K562 (cell line): ENCODE measurements around the gene NOTCH1. TPM values are rescaled to one million over a fixed set of nuclear protein-coding genes. Genes with fewer than 3 reads are reported as not detected.

Source experiments
- CBX5 ChIP-seq: IDR thresholded peaks from 2 replicates; pipeline ENCODE4 v1.6.1; 2014; ENCODE audit warnings: low read depth, borderline replicate concordance
- CC2D1A ChIP-seq: fragments of 450-650 bp; IDR thresholded peaks from 2 replicates; pipeline ENCODE4 v1.6.1; 2017; ENCODE audit warnings: mild to moderate bottlenecking
- GTF2A2 ChIP-seq: IDR thresholded peaks from 2 replicates; pipeline ENCODE4 v1.6.1; 2016; ENCODE audit warnings: mild to moderate bottlenecking, missing genetic modification characterization, missing compliant biosample characterization
- U2AF2 ChIP-seq: fragments of 200-400 bp; formaldehyde crosslinking; optimal IDR thresholded peaks from 2 replicates; pipeline ENCODE3; 2017; ENCODE audit warnings: low read depth, mild to moderate bottlenecking, low read length
- ZNF133 ChIP-seq: fragments of 250-450 bp; sonication (Bioruptor Pico); IDR thresholded peaks from 2 replicates; pipeline ENCODE4 v1.4.0; 2020; ENCODE audit warnings: mild to moderate bottlenecking
- ZNF165 ChIP-seq: fragments of 250-450 bp; sonication (Bioruptor Pico); IDR thresholded peaks from 2 replicates; pipeline ENCODE4 v1.4.0; 2020; ENCODE audit warnings: borderline replicate concordance
- polyA plus RNA-seq, 8 experiments: library from polyadenylated mRNA; depleted of rRNA in 4 of 8; stranded (reverse) in 5 of 8; unstranded in 3 of 8; fragments of >200 nt; fragmentation: Nextera tagmentation in 2 of 8; fragmentation: Illumina TruSeq in 1 of 8; extraction: Ambion mirVana in 2 of 8; extraction: Trizol in 1 of 8; gene quantifications; 2 replicates each; pipeline versions ENCODE4 v1.2.1 to v1.2.3, GENCODE V29; 2011 to 2014; ENCODE audit warnings: inconsistent platforms in 1 of 8, missing spikeins in 1 of 8
- total RNA-seq, 7 experiments: library from RNA; depleted of rRNA in 6 of 7; stranded (reverse); fragments of >200 nt in 6 of 7; fragmentation: Illumina TruSeq in 2 of 7; extraction: Trizol in 2 of 7; gene quantifications; 2 replicates each; pipeline versions ENCODE4 v1.2.1 to v1.2.3, GENCODE V29; 2011 to 2021; ENCODE audit warnings: low replicate concordance in 1 of 7
- TF ChIP-seq, protein P1 (sequence below): fragments of 200-600 bp; sonication (generic); IDR thresholded peaks from one replicate; pipeline ENCODE4 v1.6.1; 2012; ENCODE audit warnings: mild to moderate bottlenecking, low read depth, low read length, inconsistent platforms

NOTCH1 gene
- total and polyA plus RNA-seq, 9 of the 15 experiments (the other 6 are each of a cell fraction or from before 2014, with no cell fraction given): 0.03 to 31.4 (median 2.3) TPM

DNA sequence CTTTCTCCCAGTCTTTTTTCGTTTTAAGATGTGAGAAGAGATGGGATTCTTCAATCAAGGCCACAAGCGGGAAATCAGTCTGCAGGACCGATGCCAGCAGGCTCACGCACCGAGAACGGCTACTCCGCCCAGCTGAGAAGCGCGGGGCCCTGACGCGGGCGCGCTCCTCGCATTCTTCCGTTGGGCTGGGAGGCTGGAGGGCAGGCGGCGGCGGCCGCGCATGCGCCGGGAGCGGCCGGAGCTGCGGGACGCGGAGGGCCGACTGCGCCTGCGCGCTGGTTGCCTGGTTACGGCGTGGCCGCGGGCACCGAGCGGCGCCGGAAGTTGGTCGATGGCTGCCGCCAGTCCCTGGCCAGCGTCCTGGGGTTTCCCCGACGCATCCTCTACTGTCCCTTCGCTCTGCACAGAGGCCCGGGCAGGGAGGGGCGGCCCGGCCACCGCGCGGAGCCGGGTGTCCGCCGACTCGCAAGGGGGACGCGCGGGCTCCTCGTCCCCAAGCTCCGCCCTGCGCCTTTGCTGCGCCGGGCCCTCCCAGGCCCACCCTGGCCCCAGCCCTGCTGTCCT is 62.2 kb downstream of the NOTCH1 start (continued):
- TF ChIP-seq, protein P1, sequence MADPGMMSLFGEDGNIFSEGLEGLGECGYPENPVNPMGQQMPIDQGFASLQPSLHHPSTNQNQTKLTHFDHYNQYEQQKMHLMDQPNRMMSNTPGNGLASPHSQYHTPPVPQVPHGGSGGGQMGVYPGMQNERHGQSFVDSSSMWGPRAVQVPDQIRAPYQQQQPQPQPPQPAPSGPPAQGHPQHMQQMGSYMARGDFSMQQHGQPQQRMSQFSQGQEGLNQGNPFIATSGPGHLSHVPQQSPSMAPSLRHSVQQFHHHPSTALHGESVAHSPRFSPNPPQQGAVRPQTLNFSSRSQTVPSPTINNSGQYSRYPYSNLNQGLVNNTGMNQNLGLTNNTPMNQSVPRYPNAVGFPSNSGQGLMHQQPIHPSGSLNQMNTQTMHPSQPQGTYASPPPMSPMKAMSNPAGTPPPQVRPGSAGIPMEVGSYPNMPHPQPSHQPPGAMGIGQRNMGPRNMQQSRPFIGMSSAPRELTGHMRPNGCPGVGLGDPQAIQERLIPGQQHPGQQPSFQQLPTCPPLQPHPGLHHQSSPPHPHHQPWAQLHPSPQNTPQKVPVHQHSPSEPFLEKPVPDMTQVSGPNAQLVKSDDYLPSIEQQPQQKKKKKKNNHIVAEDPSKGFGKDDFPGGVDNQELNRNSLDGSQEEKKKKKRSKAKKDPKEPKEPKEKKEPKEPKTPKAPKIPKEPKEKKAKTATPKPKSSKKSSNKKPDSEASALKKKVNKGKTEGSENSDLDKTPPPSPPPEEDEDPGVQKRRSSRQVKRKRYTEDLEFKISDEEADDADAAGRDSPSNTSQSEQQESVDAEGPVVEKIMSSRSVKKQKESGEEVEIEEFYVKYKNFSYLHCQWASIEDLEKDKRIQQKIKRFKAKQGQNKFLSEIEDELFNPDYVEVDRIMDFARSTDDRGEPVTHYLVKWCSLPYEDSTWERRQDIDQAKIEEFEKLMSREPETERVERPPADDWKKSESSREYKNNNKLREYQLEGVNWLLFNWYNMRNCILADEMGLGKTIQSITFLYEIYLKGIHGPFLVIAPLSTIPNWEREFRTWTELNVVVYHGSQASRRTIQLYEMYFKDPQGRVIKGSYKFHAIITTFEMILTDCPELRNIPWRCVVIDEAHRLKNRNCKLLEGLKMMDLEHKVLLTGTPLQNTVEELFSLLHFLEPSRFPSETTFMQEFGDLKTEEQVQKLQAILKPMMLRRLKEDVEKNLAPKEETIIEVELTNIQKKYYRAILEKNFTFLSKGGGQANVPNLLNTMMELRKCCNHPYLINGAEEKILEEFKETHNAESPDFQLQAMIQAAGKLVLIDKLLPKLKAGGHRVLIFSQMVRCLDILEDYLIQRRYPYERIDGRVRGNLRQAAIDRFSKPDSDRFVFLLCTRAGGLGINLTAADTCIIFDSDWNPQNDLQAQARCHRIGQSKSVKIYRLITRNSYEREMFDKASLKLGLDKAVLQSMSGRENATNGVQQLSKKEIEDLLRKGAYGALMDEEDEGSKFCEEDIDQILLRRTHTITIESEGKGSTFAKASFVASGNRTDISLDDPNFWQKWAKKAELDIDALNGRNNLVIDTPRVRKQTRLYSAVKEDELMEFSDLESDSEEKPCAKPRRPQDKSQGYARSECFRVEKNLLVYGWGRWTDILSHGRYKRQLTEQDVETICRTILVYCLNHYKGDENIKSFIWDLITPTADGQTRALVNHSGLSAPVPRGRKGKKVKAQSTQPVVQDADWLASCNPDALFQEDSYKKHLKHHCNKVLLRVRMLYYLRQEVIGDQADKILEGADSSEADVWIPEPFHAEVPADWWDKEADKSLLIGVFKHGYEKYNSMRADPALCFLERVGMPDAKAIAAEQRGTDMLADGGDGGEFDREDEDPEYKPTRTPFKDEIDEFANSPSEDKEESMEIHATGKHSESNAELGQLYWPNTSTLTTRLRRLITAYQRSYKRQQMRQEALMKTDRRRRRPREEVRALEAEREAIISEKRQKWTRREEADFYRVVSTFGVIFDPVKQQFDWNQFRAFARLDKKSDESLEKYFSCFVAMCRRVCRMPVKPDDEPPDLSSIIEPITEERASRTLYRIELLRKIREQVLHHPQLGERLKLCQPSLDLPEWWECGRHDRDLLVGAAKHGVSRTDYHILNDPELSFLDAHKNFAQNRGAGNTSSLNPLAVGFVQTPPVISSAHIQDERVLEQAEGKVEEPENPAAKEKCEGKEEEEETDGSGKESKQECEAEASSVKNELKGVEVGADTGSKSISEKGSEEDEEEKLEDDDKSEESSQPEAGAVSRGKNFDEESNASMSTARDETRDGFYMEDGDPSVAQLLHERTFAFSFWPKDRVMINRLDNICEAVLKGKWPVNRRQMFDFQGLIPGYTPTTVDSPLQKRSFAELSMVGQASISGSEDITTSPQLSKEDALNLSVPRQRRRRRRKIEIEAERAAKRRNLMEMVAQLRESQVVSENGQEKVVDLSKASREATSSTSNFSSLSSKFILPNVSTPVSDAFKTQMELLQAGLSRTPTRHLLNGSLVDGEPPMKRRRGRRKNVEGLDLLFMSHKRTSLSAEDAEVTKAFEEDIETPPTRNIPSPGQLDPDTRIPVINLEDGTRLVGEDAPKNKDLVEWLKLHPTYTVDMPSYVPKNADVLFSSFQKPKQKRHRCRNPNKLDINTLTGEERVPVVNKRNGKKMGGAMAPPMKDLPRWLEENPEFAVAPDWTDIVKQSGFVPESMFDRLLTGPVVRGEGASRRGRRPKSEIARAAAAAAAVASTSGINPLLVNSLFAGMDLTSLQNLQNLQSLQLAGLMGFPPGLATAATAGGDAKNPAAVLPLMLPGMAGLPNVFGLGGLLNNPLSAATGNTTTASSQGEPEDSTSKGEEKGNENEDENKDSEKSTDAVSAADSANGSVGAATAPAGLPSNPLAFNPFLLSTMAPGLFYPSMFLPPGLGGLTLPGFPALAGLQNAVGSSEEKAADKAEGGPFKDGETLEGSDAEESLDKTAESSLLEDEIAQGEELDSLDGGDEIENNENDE: no peak
- no peak for TF ChIP-seq CBX5
- no peak for TF ChIP-seq ZNF133 (CRISPR knock-in tag)
- no peak for TF ChIP-seq ZNF165 (CRISPR knock-in tag)
- no peak for TF ChIP-seq CC2D1A
- TF ChIP-seq U2AF2: no peak
- TF ChIP-seq GTF2A2 (tag): no peak
